NCI-H524 treated with DMSO at 0.1 percent for 48 hours (cell line): ENCODE data around the gene CDH6.
"Not testable (repeated sequence)": the region's sequence is repeated elsewhere in the genome, so short reads cannot be mapped to it uniquely, and the experiment has no call there.

Experiments used
- DNase-seq: peaks from one replicate; lab custom pipeline; 2025; lab: John Stamatoyannopoulos, UW

CDH6 gene

DNA sequence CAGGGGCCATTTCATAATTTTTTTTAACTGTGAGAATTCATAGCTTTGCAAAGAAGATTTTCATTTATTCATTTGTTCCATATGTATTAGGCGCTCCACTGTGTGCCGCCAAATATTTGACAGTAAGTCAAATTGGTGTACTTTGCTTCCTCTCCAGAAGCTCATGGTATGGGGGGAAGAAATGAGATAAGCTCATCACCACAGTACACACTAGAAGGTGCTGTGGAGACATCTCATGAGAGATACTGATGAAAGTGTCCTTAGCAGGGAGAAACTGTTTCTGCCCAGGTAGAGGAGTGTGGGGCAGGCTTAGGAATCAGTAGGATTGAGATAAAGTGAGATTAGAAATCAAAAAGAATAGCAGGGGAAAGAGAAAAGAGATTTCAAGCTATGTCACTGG lies 136.2 kb downstream of the CDH6 start:
- DNase-seq, result no peak

DNA sequence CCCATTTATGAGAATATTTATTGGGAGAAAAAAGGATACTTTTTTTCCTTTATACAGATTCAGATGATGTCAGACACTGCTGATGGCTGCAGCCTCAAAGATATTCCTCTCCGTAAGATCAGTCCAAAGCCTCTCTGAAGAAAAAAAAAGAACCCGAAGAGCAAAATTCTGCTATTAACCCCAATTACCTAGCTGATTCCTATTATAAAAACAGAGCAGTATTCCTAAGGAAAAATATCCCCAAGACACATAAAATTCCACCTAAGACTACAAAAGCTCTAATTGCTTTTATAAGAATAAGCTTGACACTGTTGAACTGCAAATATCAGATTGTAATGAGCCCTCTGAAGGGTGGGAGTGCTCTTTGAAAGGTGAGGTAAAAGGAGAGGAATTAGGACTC lies 138.7 kb downstream of the CDH6 start:
- DNase-seq, result no peak

DNA sequence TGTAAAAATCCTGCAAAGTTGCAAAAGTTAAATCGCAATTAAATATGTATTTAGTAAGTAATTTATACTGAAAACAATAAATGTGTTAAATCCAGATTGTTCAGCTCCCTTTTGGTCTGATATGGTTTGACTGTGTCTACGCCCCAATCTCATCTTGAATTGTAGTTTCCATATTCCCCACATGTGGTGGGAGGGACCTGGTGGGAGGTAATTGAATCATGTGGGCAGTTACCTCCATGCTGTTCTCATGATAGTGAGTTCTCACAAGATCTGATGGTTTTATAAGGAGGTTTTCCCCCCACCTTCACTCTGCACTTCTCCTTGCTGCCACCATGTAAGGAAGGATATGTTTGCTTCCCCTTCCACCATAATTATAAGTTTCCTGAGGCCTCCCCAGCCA lies 140.0 kb downstream of the CDH6 start:
- DNase-seq, result no peak

DNA sequence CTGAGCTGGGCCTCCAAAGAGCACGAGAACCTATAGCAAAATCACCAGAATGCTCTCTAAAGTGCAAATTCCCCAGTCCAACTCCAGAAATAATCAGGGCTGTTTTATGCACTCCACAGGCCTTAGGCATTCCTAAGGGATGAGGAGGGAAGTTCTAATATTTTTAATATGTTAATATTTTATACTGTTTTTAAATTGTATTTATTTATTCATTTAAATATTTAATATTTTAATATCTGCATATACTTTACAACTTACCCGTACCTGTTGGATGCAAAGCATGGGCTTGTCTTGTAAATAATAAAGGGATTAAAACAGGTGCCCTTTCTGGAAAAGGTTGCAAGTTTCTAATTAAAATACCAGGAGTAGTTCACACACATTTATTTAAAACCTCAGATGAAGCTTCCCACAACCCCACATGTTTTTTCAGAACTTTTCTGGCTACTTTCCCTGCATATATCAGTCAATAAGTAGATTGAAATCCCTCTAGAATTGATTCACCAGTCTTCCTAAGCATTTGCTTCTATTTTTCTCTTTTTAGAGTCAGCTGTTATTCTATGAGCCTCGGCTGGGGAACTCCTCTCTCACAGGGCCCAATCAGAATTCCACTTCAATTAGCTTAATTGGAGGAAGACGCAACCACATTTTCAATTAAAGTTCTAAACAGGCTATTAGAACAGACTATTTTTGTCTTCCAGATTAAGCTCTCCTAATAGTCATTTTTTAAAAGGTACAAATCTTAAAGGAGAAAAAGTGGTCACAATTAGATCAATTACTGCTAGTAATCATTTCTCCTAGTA lies 140.8 kb downstream of the CDH6 start:
- no peak for DNase-seq

DNA sequence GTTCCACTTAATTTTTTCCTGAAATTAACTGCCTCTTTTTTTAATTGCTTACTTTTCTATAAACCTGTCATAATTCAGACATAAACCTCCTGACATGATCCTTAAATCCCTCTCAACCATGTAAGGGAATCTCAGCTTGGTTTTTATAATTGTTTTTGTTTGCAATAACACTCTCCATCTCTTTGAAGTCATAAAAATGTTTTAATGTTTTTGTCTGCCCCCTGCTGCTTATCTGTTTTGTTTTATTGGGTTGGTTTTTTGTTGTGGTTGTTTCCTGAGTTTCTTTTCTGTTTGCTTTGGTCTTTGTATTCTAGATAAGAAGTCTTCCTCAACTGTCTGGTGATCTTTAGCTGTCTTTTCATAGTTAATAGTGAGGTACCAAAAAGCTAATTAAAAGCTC lies 142.0 kb downstream of the CDH6 start:
- no peak for DNase-seq

DNA sequence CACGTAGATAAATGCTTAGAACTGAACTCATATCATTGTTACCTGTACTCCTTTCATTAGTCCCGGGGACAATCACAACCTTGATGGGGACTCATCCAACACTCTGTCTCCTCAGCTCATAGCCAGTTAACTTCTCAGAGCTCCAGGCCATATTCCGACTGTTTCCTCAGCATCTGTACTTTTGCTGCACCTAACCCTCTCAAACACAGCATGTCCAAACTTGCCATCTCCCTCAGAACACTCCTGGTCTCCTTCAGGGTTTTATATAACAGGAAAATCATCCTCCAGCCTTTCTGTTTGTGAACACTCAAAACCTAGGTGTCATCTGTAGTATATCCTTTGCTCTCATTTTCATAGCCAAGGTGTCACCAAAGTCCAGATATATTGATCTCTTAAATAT lies 150.5 kb downstream of the CDH6 start:
- DNase-seq, result no peak

DNA sequence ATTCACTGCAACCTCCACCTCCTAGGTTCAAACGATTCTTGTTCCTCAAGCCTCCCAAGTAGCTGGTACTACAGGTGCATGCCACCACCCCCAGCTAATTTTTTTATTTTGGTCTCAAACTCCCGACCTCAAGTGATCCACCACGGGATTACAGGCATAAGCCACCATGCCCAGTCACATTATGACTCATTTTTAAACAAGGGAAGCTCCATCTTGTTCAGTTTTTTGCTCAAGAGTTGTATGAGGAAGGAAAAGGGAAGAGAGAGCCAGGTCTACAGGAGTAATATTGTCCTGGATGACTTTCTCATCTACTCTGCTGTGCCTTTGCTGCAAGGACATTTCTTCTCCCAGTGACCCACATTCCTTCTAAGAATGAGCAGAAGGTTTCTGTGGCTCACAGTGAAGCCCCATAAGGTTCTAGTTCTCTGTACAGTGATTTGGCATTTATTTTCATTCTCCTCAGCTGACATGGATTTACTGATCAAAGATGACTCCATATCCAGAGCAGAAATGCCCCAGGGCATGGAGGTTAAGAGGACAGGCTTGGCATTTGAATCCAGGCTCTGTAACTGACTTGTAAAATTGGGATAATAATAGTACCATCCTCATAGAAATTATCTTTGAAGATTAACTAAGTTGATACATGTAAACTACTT lies 153.5 kb downstream of the CDH6 start:
- no peak for DNase-seq

DNA sequence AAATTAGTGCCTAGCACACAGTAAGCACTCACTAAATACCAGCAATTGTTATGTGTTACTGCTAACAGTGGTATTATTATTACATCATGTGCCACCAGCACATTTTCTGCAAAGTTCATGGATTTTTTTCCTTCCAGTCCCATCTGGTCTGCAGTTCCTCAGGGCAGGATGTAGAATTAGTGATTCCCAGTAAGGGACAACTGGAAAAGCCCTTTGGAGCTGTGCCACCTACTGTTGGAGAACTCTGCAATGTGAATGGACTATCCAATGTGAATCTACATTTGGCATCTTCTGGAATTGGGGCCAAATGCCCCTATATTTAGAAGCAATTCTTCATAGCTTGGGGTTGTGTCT lies 154.0 kb downstream of the CDH6 start:
- no peak for DNase-seq

DNA sequence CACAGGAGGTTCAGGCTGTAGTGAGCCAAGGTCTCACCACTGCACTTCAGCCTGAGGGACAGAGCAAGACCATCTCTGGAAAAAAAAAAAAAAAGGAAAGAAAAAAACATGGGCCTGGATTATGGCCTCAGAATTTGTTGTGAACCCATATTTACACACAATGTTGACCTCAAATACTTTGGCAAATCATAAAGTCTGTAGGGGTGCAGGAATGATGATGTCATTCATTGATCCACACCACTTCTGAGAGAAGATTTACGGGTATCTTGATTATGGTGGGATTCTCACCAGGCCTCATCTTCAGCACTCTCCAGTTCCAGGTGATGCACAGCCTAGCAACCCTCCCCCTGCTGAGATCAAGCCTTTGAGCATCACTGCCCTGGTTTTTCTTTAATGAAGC lies 156.9 kb downstream of the CDH6 start:
- DNase-seq, result no peak

DNA sequence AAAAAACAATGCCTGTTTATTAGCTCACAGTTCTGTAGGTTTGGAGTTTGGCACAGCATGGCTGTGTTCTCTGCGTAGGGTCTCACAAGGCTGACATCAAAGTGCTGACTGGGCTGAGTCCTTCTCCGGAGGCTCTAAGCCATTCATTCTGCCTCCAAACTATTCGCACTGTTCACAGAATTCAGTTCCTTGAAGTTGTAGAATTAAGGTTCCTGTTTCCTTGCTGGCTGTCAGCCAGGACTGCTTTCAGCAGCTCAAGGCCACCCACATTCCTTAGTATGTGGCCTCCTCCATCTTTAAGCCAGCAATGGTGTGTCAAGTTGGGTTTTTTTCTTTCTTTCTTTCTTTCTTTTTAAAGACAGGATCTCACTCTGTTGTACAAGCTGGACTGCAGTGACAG lies 161.9 kb downstream of the CDH6 start:
- no peak for DNase-seq

DNA sequence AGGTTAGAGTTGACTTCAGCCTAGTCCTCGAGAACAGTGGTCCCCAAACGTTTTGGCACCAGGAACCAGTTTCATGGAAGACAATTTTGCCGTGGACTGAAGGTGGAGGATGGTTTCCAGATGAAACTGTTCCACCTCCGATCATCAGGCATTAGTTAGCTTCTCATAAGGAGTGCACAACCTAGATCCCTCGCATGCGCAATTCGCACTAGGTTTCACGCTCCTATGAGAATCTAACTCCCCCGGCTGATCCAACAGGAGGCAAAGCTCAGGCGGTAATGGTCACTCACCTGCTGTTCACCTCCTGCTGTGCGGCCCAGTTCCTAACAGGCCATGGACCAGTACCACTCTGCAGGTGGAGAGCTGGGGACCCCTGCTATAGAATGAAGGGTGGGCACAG lies 163.6 kb downstream of the CDH6 start:
- no peak for DNase-seq

DNA sequence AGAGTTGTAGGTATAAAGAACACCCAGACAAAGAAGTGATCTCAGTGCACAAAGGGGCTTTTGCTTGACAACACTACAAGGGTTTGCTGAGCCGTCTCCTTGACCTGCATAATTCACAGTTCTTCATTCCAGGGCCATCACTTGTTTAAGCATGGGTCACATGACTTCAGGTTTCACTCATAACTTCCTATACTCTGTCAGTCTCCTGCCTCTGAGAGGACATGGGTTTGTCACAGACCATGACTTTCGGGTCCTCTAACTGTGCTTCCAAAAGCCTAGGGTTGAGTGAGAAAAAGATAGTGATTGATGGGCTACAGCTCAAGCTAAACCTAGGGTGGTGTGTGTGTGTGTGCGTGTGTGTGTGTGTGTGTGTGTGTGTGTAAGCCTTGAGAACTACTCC lies 166.4 kb downstream of the CDH6 start:
- no peak for DNase-seq

DNA sequence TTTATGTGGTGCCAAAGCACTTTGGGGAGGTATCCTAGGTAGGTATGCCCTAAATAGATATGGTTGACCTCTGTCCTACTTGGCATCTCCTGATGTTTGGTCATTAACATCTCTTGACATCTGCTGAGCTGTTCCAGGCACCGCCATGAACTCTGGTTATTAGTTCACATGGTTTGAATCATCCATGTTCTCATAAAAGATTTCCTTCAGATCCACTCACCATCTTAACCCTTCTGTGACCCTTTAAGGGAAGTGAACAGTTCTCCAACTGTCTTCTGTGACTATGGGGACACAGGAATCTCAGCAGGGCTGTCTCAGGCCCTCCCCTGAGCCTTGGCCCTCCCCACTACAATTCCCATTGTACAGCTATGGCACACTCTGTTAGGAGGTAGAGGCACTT lies 167.7 kb downstream of the CDH6 start:
- no peak for DNase-seq

DNA sequence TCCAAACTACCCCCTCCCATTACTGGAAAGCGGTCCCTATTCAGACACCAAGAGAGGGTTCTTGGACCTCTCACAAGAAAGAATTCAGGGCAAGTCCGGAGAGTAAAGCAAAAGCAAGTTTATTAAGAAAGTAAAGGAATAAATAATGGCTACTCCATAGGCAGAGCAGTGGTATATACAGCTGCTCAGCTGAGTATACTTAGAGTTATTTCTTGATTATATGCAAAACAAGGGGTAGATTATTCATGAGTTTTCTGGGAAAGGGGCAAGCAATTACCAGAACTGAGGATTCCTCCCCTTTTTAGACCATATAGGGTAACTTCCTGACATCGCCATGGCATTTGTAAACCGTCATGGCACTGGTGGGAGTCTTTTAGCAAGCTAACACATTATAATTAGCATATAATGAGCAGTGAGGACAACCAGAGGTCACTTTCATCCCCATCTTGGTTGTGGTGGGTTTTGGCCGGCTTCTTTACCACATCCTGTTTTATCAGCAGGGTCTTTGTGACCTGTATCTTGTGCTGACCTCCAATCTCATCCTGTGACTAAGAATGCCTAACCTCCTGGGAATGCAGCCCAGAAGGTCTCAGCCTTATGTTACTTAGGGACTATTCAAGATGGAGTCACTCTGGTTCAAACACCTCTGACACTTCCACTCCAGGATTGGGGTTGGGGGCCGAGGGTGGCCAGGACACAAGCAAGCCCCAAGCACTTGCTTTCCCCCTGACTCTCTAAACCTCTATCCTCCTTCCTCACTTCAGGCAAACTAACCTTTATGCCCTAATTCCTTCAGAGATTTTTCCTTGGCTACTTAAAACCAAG lies 168.4 kb downstream of the CDH6 start:
- DNase-seq, result not testable (repeated sequence)

DNA sequence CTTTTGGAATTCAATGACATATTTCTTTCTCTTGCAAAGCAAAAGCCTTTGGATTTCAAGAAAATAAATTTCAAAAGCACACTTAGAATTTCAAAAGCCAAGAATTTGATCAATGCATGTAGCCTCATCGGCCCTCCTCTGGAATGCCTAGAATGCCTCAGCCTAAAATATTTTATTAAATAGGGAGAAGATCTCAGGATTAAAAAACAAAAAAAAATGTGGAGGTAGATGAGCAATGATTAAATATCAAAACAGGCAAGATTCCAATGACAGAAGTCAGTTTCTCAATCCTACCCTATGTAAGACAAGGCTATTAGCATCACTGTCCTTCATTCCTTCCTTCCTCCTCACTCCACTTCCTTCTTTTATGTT lies 169.0 kb downstream of the CDH6 start:
- DNase-seq, result no peak

DNA sequence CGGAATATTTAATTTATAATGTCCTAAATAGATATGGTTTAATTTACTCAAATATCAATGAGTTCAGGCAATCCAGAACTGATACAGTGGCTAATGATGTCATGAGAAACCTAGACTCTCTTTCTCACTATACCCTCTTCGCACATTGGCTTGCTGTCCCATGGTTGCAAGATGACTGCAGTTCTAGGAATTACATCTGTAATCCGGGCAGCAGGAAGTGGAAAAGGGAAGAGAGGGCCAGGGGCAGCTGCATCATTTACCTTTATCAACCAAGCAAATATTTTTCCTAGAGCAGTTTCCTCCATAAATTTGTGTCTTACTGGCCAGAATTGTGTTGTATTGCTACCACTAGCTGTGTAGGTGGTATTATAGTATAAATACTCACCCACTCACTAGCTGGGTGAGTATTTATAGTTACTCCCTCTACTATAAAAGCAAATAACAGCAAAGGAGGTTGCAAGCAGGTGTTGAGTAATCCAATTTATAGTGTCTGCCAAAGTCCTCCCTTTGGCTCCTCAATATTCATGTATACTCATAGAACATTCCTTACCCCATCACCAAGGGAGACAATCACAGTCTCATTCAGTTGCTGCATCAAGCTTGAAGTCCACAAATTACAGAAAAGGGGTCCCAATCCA lies 169.6 kb downstream of the CDH6 start:
- DNase-seq, result no peak

DNA sequence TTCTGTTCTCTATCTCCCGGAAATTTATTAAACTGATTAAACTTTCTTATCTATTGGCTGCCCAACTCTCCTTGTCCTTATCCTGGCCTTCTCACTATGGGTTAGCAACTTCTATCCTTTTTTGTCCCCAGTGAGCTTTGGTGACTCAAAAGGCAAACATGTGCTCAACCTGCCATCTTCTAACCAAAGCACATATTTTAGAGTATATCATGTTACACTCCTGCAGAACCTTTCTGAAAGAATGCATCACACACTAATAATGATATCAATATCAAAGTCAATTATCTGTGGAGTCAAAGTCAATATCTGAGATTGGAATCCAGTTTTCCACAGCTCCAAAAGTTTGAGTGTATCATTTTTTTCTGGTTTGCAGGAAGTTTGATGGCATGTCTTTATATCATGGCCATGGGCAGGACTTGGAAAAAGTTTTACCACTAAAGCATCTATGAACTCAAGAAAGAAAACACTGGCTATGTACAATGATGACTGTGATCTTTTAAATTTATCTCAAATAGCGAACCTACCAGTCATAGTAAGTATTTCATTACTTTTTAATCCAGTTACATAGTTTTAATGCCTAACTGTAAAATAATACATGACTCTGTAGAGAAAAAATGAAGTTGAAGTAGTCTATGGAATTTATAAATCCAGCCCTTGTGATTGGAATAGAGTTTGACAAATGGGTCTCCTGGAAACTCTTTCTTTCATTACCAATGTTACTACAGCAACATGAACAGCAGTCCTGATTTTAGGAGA lies 171.6 kb downstream of the CDH6 start:
- DNase-seq, result no peak

DNA sequence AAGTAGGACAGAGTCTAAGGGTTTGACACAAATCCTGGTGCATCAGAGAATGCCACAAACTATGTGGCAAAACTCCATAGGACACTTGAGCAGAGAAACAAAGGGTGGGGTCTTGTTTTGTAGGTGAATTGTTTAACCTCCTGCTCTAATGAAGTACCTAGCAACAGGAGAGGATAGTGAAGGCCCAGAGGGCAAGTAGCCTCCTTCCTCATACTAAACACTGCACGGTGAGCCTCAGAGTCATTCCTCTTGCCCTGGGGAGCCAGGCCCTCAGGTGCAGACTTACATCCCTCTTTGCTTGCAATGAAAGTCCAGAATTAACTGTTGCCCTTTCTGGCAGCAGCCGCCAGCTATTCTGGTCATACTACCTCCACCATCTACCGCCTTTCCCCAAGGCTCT lies 172.3 kb downstream of the CDH6 start:
- no peak for DNase-seq

DNA sequence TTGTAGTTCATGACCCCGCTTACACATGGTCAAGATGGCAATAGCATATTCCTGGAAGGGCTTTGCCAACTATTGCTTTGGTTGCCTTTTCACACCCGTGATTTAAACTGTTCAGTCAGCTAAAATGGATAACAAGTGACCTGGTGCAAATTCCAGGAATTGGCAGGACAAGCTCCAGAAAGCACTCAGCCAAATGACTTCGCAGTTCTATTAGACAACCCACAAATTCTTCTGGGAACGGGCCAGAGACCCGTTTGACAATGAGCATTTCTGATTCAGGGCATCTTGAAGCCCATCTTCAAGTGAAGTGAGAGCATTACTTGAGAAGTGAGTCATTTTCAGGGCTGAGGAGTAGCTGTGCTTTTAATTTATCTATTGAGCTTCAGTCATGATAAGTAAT lies 173.5 kb downstream of the CDH6 start:
- DNase-seq, result no peak

DNA sequence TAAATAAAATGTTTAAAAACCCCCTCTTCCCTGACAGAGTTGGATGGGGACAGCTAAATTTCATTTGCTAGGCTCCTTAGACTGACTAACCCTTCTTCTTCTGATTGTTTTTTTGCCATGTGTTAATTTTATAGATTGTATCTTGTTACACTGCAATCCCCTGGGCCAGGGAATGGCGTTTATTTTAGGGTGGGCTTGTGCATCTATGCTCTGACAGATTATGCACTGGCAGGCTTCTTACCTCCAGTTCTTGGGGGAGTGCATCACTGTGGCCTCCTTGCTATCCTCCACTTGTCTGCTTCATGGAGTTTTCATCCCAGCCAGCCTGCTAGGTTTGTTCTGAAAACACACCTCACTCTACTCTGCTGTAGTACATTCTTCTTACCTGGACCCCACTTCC lies 178.6 kb downstream of the CDH6 start:
- DNase-seq, result no peak

DNA sequence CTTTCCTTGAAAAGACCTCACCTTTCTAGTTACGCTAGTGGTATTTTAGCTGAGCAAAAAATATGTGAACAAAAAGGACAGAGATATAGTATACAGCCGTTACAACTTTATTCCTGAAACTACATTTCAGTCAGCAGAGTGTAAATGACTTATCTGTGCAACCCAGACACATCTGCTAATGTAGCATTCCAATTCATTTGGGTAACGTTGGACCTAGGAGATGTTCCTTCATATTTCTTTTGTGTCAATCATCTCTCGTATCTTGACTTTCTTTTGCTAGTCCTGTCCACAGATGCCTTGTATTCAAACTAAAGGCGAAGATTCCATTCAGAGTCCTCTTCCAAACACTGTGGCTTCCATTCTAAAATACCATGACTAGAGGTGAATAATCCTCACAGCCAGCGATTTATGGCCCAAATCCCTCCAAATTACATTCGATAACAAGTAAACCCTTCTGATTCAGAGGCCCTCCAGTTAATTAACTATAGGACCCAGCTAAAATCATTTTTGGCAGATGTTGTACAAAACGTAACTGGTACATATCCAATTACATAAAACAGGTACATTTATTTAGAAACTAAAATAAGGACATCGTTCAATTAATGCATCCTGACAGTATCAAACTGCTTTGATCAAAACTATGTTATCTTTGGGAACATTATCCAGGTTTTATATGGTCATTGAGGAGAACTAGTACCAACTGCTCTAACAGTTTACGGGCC lies 182.7 kb downstream of the CDH6 start:
- no peak for DNase-seq
